ENCODE data around the gene CDKL1.

Gene CDKL1

DNA sequence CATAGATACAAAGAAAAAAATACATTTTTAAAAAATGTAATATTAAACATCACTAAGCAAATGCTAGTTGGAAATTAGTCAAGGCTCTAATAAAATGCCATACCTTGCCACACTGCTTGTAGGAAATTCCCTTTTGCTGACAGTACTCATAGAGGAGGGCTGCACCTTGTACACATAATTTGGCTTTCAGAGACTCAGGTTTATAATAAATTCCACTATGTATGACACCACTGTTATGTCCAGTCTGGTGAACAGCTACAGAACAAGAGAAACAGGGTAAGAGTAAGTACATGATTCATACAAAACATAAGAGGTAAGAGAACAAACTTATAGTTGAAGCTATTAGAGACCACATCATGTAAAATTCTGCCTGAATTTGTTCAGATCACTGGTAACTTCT lies 94.8 kb downstream of the CDKL1 start:
- no peak overlapping the region for H3K4me3 ChIP-seq (ENCODE audit: low read length)
- TF ChIP-seq, protein P1, sequence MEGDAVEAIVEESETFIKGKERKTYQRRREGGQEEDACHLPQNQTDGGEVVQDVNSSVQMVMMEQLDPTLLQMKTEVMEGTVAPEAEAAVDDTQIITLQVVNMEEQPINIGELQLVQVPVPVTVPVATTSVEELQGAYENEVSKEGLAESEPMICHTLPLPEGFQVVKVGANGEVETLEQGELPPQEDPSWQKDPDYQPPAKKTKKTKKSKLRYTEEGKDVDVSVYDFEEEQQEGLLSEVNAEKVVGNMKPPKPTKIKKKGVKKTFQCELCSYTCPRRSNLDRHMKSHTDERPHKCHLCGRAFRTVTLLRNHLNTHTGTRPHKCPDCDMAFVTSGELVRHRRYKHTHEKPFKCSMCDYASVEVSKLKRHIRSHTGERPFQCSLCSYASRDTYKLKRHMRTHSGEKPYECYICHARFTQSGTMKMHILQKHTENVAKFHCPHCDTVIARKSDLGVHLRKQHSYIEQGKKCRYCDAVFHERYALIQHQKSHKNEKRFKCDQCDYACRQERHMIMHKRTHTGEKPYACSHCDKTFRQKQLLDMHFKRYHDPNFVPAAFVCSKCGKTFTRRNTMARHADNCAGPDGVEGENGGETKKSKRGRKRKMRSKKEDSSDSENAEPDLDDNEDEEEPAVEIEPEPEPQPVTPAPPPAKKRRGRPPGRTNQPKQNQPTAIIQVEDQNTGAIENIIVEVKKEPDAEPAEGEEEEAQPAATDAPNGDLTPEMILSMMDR (conservative IDR thresholded peaks at IDR 0.05; ENCODE audit: low read length), result no peak
- no peak for DNase-seq (ENCODE audit: low read depth)

DNA sequence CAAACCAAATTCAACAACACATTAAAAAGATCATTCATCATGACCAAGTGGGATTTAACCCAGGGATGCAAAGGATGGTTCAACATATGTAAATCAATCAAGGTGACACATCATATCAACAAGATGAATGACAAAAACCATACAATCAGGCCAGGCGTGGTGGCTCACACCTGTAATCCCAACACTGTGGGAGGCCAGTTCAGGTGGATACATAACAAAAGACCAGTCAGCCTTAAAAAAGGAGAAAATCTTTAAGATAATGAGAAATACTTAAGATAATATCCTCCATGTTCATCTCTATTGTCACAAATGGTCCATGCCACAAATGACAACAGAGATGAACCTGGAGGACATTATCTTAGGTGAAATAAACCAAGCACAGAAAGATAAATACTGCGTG lies 97.1 kb downstream of the CDKL1 start:
- H3K4me3 ChIP-seq (ENCODE audit: low read length), result no peak overlapping the region
- no peak for DNase-seq (ENCODE audit: low read depth)
- TF ChIP-seq, protein P1 (conservative IDR thresholded peaks at IDR 0.05; ENCODE audit: low read length), result no peak

GRCh38 chr14:50290306-50290705 lies 106.4 kb downstream of the CDKL1 start:
- no peak overlapping the region for H3K4me3 ChIP-seq (ENCODE audit: low read length)
- TF ChIP-seq, protein P1 (conservative IDR thresholded peaks at IDR 0.05; ENCODE audit: low read length), result no peak
- no peak for DNase-seq (ENCODE audit: low read depth)

GRCh38 chr14:50288146-50288545 lies 108.5 kb downstream of the CDKL1 start:
- no peak overlapping the region for H3K4me3 ChIP-seq (ENCODE audit: low read length)
- TF ChIP-seq, protein P1 (conservative IDR thresholded peaks at IDR 0.05; ENCODE audit: low read length), result no peak
- DNase-seq (ENCODE audit: low read depth), result no peak

DNA sequence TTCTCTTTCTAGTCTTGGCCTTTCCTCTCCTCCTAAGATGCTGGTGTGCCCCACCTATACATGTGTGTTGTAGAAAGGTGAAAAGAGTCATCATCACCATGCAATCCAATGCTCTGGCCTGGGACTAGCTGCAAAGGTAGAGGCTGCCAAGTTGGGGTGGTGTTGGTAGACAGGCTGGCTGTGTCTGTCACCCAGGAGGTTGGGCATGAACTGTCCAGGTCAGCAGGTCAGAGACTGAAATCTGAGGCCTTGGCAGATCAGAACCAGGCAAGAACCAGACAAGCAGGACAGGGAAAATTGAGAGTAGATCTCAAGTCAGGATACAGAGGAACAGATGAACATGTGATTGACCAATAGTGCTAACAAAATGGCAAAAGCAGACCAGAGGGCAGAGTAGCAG lies 110.8 kb downstream of the CDKL1 start:
- TF ChIP-seq, protein P1 (conservative IDR thresholded peaks at IDR 0.05; ENCODE audit: low read length), result no peak
- no peak for DNase-seq (ENCODE audit: low read depth)
- H3K4me3 ChIP-seq (ENCODE audit: low read length), result no peak overlapping the region

All from AG10803 (cell line).